DMS53 (cell line): ENCODE data around the gene SUGP1.
"Not testable (repeated sequence)": the region's sequence is repeated elsewhere in the genome, so short reads cannot be mapped to it uniquely, and the experiment has no call there.

ENCODE experiments used
- DNase-seq: peaks from one replicate; lab custom pipeline; 2025; lab: John Stamatoyannopoulos, UW

SUGP1 gene

DNA sequence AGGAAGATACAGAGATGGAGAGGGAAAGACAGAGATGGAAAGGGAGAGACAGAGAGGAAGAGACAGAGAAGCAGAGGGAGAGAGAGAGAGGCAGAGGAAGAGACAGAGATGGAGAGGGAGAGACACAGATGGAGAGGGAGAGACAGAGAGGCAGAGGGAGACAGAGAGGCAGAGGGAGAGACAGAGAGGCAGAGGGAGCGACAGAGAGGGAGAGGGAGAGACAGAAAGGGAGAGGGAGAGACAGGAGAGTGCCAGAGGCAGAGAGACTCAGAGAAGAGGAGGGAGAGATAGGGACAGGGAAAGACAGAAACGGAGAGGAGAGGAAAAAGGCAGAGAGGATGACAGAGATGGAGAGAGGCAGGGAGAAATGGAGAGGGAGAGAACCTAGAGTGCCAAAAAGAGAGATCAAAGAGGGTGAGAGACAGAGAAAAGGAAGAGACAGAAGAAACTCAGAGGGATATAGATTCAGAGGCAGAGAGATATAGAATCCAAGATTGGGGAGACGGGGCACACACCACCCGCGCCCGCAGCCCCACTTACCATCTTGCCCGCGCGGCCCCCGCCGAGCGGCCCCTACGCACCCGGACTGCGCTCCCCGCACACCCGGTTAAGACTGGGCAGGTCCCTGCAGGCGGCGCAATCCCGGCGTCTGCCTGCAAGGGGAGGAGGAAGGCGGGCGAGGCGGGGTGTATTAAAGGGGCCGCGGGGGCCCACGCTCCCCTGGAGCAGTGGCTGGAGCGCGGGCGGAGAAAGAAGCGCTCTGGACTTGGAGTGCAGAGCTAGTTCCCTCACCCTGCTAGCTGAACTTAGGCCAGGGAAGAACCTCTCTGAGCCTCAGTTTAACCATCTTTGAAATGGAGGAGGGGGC is 57.9 kb downstream of the SUGP1 start:
- no peak for DNase-seq

GRCh38 chr19:19261350-19262189 is 58.7 kb downstream of the SUGP1 start:
- peak; percentile 14 for DNase-seq

DNA sequence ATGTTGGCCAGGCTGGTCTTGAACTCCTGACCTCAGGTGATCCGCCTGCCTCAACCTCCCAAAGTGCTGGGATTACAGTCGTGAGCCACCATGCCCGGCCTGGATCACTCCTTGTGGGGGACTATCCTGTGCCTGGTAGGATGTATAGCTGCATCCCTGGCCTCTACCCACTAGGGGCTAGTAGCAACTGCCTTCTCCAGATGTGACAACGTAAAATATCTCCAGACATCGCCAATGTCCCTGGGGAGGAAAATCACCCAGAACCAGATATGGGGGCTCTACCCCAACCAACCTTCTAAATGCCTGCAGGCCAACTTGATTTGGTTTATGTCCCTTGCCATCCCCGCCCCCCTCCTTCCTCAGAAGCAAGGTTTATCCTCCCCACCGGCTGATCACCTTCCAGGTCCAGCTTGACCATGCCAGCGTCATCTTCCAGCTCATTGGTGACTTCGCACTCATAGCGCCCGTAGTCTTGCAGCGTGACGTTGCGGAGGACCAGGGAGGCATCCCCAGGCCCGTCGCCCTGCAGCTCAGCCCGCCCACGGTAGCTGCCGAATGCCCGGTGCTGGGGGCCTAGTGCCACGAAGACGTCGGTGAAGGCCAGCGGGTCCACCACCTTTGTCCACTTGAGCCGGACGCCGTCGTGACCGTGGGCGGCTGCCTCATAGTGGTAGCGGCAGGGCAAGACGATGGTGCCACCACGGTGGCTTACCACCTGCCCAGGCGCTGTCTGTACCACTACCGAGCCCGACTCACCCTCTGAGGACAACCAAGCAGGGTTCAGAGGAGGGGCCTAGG is 59.7 kb downstream of the SUGP1 start:
- peak; percentile 33 for DNase-seq

DNA sequence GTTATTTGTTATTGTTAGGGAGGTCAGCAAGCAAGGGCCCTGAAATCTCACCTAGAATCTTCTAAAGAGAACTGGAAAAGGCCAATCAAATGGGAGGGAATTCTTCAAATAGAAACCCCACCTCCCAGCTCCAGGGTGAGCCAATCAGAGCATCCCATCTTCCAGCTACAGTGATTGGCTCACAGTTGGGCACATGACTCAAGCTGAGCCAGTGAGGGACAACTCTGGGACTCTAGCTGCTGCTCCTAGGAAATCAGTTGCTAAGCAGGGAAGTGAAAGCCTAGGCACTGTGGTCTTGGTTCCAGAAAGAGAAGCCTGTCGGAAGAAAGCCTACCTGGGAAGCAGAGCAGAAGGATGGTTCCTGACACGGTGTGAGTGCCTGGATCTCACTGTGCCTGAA is 60.6 kb downstream of the SUGP1 start:
- peak; percentile 69 for DNase-seq

- DNase-seq = no peak
Measured at GRCh38 chr19:19258589-19259338, 61.5 kb downstream of the SUGP1 start.

DNA sequence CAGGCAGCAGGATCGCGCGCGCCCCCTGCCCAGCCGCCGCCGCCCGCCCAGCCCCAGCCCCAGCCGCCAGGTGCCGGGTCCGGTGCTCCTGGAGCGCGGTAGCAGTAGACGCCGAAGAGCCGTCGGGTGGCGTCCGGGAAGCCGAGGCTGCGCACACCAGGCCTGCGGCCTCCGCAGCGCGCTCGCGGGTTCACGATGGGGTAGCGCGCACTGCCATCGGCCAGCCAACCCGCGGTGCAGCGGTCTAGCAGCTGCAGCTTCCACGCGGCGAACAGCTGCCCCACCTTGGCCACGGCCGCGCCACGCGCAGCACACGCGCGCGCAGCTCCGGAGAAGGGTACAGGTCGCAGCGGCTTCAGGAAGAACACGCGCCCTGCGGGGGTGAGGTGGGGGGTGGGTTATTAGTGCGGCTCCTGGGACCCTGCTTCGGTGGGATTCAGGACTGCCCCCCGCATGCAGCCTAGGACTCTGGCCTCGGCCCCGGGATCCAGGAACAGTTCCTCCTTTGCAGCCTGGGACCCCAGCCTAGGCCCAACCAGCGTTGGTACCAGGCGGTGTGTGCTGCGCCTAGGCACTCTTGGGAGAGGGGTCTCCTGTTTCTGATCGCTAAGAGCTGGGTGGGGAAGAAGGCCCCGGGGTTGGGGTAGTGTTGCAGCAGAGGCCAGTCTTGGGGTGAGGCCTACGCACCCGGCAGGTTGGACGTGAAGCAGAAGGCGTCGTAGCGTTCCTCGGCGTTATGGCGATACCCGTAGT is 62.3 kb downstream of the SUGP1 start:
- DNase-seq = no peak

GRCh38 chr19:19257137-19257536 is 63.2 kb downstream of the SUGP1 start:
- DNase-seq = peak; percentile 64

DNA sequence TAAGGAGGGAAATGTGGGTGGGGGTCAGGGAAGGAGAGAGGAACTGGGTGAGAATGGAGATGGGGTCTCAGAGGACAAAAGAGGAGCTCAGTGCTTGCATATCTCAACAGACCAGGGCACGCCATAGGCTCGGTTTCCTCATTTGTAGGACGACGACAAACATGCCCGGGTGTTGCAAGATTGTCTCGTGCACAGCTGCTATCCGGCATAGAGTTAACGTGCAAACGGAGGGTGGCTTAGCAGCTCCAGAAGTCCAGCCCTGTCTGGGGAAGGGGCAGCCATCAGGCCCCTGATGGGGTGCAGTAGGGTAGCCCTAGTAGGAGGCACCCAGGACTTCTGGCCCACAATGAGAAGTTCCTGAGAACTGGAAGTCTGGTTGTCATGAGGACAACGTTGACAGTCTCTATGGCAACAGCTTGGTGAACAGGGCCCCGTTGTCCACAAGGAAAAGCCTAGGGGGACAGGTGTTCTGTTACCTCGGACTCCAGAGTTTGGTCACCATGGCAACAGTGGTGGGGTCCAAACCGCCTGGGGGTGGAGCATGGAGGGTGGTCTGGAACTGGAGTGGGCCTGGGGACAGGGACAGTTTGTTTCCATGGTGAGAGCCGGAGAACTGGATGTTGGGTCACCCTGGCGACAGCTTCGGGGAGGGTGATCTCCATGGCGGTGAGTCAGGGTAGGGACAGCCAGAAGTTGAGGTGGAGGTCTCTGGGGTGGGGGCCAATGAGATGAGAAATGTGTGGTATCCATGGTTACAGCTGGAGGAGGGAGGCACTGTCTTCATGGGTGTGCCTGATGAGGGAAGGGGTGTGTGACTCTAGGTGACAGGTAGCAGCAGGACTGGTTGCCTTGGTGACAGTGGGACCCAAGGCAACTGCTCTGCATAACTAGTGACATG is 64.0 kb downstream of the SUGP1 start:
- peak; percentile 84 for DNase-seq

GRCh38 chr19:19253409-19253808 is 66.9 kb downstream of the SUGP1 start:
- DNase-seq = not testable (repeated sequence)

DNA sequence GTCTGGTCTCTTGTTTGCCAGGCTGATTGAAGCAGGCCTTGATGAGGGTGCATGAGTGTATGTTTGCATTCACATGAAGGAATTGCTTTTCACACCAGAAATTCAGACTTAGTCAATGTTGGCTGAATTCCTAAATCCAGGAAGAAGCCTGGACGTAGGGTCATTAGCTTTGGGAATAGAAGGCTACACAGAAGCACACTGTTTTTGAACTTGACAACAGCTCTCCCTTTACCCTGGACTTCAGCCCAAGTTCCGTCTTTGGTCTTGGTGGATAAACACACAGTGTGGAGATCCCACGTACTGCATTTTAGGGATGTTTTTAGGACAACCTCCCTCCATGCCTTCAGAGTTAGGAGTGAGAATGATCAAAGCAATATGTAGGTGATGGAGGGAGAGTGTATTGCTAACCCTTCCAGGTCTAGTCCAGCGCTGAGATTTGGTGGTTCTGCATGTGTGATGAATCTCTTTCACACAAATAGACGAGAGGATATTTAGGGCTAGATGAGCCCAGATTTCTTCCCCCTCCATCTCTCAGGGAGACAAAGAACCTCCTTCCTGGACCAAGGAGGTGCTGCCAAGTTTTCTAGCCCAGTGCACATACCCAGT is 70.0 kb downstream of the SUGP1 start:
- DNase-seq = no peak

GRCh38 chr19:19240476-19240875 is 79.8 kb downstream of the SUGP1 start:
- no peak for DNase-seq

- no peak for DNase-seq
Measured at GRCh38 chr19:19239675-19240074, 80.6 kb downstream of the SUGP1 start.

DNA sequence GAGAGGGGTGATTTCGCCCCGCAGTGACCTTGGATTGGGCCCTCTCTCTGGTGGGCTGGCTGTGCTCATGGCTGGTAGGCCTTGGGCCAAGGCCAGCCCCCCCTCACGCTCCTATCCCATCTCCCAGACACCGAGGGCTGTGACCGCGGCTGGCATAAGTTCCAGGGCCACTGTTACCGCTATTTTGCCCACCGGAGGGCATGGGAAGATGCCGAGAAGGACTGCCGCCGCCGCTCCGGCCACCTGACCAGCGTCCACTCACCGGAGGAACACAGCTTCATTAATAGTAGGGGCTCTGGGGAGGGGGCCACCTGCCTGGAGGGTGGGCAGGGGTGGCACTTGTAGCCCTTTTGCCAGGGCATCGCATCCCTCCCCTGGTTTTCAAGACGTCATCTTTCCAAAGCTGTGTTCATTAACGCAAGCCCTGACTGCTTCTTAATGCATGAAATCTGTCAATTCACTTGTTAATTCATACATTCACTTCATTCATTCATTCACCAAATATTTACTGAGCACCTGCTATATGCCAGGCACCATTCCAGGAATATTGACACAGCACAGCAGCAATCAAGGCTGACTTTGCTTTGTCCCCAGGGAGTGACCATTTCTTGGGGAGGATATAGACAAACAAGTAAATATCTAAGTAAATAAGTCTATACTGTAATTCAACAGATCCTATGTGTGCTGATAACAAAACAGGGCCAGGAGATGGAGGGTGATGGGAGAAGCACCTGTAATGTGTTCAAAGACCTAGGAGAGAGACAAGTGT is 82.0 kb downstream of the SUGP1 start:
- no peak for DNase-seq

GRCh38 chr19:19236173-19236572 is 84.1 kb downstream of the SUGP1 start:
- DNase-seq = no peak

DNA sequence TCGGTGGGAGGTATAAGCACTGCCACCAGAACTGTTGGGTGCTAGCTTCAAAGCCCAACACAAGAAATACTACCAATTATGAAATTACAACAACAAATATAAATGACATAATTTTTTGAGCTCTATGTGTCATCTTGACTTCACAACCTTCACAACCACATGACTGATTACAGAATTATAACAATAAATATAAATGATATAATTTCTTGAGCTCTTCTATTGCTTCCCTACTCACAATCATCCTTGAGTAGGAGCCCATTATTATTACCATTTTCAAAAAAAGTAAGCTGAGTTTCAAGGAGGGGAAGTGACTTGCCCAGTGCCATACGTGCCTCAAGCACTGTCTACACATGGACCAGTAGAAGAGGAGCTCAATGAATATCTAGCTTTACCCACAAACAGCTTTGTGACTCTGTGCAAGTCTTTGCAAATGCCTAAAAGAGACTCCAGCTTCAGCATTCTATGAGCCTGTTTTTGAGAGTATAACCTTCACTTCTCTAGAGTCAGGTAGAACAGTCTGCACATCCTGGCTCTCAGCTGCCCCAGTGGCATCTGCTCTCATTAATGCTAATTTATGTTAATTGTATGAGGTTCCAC is 86.0 kb downstream of the SUGP1 start:
- DNase-seq = no peak

- peak; percentile 61 for DNase-seq
Measured at GRCh38 chr19:19232261-19232721, 88.0 kb downstream of the SUGP1 start.

GRCh38 chr19:19230999-19231398 is 89.3 kb downstream of the SUGP1 start:
- DNase-seq = no peak

DNA sequence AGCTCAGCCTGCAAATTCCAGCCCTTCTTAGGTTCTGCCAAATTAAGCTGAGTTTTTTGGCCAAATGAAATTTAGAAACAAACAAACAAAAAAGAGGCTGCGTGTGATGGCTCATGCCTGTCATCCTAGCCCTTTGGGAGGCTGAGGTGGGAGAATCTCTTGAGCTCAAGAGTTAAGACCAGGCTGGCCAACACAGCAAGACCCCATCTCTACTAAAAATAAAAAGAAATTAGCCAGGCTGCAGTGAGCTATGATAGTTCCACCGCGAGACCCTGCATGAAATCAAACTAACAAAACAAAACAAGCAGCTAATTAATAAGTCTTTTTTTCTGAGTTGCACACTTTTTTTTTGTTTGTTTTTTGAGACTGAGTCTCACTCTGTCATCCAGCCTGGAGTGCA is 90.6 kb downstream of the SUGP1 start:
- no peak for DNase-seq
